ENCODE data around the gene ARHGDIG.
"Not testable (repeated sequence)": the region's sequence is repeated elsewhere in the genome, so short reads cannot be mapped to it uniquely, and the experiment has no call there.

Gene ARHGDIG

DNA sequence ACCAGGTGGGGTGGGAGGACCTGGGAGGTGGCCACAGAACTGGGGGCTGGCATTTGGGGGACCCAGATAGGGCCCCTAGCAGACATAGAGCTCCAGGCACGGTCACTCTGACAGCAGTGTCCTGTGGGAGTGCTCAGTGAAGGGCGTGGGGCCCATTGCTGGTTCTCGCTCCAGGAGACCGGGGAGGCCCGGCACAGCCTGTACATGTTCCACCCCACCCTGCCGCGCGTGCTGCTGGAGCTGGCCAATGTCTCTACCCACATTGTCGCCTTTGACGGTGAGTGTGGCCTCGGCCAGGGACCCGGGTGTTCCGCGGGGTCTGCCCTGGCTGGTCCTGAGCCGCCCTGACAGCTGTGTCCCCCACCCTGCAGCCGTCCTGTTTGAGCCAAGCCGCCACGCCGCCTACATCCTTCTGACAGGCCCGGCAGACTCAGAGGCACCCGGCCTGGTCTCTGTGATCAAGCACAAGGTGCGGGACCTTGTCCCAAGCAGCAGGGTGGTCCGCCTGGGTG lies 15.9 kb upstream of the ARHGDIG start:
- DNase-seq = no peak

DNA sequence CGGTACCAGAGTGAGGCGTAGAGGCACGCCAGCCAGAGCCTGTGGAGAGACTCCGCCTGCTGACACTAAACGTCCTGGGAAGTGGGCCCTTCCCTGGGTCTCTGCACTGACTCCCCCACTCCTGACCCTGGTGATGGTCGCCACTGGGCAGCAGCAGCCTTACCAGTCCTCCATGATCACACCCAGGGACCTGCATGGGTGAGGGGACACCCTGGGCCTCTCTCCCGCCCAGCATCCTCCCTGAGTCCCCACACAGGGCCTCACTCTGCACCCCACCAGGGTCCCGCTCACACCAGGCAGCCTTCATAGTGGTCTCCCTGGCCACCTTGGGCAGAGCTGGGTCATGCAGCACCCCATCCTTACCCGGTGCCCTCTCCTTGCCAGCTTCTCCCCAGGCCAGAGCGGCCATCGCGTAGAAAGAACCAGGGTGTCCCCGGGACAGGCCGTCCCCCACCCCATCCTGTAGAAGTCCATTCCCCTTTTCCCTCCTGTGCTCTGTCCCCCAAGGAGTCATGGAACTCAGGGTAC lies 15.3 kb upstream of the ARHGDIG start:
- no peak for DNase-seq

DNA sequence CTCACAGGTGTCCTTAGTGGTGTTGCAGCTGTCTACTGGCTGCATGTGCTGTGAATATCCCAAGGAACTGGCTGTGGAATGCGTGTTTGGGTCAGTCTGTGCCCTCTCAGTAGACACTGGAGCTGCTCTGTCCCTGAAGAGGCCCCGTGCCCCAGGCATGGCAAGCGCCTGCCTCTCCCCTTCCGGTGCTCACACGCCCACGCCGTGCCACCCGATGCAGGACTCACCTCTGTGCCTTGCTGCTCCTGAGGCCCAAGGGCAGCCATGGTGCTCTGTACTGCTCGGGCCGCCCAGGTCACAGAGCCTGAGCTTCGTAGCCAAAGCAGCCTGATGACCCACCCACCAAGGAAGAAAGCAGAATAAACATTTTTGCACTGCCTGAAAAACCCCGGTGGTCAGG lies 14.7 kb upstream of the ARHGDIG start:
- no peak for DNase-seq

DNA sequence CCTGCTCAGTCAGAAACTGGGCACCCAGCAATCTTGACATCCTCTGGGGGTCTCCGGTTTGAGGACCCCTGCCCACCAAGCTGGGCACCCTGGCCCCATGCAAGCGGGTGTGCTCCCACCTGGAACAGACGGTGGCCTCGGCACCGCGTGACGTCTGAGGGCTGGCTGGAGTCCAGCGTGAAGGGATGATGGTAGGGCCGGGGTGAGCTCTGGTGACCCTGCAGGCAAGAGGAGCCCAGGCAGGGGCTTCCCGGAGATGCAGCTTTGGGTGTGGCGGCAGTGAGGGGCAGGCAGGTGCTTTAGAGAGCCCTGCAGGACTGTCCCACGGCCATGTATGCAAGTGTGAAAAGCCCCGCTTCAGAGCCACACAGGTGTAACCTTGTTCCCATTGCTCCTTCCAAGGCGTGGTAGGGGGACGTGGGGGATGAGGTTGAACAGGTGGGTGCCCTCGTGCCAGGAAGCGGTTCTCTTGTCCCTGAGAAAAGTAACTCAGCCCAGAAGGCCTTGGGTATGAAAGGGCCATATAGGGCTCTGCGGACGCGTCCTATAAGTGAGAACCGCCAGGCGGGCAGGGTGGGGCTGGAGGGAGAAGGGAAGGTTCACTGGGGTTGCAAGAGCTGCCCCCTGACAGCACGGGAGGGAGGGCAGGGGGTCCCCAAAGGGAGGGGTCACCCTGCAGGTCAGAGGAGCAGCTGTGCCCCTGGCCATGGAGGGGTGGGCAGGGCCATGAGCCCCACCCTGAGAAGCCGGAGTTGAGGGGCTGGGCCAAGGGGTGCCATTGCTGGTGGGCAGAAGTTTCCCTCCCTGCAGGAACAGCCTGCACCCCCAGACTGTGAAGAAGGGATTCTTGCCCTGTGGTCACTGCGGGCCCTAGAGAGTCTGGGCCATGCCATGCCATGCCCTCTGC lies 13.9 kb upstream of the ARHGDIG start:
- no peak for DNase-seq

DNA sequence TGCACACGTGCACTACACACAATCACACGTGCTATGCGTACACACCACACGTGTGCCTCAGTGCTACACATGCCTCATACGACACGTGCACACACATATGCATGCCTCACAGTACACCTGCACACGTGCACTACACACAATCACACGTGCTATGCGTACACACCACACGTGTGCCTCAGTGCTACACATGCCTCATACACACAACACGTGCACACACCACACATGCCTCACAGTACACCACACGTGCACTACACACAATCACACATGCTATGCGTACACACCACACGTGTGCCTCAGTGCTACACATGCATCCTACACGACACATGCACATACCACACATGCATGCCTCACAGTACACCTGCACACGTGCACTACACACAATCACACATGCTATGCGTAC lies 12.8 kb upstream of the ARHGDIG start:
- not testable (repeated sequence) for DNase-seq

DNA sequence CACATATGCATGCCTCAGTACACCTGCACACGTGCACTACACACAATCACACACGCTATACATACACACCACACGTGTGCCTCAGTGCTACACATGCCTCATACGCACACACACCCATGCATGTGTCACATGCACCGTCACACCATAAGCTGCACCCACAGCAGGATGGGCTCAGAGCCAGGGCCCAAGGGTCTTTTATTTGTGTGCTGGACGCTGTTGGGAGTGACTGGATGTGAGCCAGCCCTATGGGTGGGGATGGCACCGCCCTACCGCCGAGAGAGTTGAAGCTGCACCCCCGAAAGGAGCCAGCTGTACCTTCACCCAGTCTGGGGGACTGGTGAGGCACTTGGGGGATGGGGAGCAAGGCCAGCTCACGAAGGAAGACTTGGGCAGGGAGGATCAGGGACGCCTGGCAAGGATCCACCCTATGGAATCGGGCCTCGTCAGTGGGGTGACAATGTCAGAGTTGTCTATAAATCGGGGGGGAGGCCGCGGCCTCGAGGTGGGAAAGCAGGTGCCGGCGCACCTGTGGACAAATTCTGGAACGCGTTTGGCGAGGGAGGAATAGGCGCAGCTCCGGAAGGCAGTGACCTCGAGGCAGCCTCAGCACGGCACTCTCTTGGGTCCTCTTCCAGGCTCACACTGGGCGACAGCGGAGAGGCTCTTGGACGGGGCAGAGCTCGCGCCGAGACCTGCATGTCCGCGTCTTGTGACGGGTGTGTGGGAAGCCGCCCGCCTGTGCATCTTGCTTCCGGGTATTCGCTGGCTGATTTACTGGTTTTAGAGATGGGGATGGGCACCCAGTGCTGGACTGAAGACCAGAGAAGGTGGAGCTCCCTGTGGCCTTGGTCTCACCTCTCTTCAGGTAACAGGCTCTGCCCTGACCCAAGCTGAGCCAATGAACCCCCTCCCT lies 12.0 kb upstream of the ARHGDIG start:
- no peak for DNase-seq

DNA sequence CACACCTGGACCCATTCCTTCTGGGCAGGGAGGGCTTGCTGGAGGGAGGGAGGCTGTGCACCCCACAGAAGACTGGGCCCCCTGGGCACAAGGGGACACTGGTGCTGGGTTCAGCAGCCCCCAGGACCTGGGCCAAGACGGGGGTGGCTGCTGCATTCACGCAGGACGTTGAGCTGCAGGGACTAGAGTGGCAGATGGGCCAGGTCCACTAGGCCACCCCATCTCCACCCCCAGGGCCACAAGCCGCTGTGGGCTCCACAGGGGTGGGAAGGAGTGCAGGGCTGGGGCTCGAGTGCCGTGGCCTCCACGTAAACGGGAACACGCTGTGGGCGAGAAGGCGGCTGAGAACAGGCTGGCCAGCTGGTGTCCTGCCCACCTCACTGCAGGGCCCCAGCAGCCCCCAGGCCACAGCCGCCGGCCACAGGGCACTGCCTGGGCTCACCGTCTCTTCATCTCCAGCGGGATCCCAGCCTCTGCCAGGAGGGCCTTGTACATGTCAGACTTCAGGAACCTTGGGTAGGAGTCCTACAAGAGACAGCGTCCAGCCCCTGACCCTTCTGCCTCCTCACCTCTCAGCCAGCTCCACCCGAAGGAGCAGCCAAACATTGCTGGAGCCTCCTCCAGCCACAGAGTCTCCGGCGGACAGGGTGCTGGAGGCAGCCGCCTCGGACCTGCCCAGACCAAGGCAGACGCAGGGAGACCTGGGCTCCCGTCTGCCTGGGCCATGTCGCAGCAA lies 11.2 kb upstream of the ARHGDIG start:
- no peak for DNase-seq

DNA sequence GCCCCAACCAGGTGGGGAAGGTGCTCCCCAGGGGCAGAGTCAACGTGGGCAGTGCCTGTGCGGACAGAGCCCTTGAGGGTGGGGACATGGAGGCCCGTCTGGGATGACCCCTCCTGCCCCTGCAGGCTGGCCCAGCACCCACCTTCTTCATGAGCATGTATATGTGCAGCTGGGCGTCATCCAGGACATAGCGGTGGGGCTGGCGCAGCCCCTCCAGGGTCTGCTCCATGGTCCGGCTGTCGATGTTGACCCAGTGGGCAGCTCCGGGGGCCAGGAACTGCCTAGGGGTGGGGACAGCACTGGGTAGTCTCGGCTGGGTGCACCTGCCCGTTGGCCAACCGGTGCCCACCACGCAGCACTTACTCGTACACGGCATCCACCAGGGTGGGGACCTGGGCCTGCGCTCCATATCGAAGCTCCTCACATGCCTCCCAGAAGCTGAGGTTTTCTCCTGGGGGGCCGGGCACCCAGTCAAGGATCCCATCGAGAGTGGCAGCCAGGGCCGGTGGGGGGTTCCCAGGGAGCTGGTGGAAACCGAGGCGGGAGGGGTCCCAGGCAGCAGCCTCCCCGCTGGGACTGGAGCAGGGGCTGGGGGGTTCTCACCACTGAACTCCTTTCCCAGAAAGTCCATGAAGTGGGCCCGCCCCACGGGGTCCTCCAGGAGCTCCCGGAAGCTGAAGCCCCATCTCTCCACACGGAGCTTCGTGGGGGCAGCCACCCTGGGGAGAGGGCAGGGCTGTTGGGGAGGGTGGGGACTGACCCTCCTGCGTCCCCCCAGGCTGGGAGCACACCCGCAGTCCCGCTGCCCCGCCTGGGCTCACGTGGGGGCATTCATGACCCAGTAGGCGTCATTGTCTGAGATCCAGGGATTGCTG lies 9.8 kb upstream of the ARHGDIG start:
- no peak for DNase-seq

DNA sequence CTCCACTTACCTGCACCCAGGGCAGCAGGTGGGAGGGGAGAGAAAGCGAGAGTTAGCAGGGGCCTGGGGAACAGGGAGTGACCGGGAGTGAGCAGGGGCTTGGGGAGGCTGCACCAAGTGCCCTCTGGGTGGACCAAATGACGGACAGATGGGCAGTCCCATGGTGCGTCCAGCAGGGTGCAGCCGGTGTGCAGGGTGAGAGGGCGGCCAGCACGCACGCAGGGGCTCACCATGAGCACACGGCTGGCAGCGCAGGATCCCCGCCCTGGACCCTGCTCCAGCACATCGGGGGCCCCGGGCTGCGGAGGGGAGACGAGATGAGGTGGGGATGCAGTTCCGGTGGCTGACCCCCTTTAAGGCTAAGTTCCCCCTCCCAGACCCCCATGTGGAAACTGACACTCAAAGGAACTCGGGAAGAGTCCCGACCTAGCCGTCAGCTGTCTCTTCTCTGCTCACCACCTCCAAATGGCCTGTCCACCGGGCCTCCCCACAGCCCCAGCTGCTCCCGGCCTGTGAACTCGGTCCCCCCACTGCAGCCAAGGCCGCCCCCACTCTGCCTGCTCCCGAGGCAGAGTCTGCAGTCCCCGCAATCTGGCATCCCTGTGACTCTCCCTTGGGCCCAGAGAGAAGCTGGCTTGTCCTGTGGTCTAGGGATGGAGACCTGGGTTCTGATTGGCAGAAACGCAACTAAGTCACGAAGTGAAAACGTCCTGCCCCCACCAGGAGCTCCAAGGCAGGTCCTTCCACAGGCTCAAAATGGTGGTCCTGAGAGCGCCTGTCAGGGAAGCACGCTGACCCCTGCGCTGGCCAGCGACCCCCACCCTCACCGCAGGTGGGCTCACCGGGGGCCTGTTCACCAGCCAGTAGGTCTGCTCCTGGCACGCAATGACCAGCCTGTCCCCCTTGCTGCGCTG lies 7.5 kb upstream of the ARHGDIG start:
- no peak for DNase-seq

DNA sequence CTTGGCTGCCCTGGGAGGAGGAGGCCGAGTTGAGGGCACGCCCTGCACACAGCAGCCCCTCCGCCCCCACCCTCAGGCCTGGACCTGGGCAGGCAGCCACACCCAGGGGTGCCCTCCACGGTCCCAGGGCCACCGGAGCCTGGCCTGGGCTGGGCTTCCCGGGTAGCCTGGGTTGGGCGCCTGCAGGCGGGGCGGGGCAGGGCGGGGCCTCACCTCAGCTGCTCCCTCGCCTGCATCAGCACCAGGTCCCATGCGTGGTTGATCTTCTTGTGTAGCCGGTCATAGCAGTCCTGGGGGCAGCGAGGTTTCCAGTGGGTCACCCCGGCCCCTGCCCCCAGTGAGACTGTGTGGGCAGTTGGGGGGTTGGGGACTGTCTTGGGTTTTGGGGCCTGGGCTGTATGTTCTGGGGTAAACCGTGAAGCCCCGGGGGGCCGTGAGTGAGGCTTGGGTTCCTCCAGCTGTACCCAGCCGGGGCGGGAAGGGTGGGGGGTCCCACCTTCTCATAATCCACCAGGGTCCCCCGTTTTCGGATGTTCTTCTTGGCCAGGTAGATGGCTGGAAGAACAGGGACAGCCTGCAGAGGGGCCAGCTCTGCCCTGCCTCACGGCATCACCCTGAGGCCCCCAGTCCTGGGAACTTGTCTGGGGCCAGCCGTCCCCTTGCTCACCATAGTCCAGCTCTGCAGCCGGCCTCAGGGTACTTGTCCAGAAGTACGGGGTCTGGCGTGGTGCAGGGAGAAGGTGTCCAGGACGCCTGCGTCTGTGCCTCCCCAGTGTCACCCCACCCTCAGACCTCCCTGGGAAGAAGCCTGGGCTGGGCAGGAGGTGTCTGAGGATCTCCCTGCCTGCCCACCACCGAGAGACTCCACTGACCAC lies 6.6 kb upstream of the ARHGDIG start:
- no peak for DNase-seq

DNA sequence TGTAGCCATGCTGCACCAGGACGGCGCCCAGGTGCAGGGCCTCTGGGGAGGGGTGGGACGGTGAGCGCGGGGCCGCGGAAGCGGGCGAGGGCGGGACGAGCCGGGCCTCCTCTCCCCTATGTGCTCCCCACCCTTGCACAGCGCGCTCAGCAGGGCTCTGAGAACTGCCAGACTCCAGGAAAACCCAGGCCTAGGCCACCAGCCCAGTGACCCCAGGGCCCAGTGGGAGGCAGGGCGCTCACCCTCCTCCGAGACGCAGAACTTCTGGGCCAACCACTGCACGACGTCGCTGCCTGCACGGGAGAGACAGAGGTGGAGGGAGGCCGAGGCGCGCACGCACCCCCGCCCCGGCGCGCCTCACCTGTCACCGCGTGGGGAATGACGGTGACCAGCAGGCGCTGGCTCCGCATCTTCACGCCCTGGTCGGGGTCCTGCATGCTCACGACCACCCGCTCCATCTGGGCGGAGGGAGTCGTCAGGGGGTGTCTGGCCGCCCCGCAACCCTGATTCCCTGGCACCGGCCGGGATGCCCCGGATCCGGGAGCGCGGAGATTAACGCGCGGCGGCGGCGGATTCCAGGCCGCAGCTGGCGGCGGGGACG lies 5.2 kb upstream of the ARHGDIG start:
- peak; percentile 32 for DNase-seq

DNA sequence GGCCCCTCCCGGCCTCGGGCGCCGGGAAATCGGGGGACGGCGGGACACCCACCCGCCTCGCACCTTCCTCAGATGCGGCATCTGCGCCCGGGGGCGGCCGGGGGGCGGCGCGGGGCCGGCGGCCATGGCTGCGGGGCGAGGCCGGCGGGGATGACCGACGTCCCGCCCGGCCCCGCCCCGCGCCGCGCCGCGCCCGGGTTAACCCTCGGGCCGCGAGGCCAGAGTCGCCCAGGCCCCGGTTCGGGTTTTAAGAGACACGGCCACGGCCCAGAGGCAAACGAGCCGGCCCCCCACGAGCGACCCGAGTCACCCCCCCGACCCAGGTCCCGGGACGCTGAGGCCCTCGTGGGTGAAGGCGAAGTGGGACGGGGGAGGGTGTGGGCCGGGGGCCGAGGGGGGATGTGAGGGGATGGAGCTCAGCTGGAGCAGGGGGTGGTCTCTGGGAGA lies 4.6 kb upstream of the ARHGDIG start, which contains the start of gene RGS11:
RGS11 (minus strand) TSS at position 159 of the 447 bp plus-strand sequence; CDS start at position 126, 33 bp downstream.
- DNase-seq = no peak

DNA sequence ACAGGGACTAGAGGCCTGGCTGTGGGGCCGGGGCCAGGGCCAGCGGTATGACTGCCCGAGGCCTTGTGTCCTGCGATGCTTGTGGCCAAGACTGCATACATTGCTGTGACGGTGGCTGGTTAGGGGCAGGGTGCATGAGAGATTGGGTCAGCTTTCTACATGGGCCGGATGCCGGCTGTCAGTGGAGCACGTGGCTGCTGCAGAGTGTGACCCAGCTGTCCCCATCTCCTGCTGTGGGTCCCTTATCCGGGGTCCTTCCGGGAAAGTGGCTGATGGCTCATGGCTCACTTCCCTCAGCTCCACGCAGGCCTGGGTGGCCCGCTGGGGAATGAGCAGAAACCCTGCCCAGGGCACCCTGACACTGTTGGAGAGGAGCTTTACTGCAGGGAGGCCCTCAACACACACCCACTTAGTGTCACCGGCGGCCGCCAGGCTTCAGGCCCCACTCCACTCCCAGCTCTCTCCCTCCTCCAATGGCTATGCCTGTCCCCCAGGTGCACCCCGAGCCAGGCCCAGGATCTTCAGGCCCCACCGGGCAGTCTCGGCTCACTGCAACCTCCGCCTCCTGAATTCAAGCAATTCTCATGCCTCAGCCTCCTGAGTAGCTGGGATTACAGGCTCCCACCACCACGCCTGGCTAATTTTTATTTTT lies 3.8 kb upstream of the ARHGDIG start:
- no peak for DNase-seq

DNA sequence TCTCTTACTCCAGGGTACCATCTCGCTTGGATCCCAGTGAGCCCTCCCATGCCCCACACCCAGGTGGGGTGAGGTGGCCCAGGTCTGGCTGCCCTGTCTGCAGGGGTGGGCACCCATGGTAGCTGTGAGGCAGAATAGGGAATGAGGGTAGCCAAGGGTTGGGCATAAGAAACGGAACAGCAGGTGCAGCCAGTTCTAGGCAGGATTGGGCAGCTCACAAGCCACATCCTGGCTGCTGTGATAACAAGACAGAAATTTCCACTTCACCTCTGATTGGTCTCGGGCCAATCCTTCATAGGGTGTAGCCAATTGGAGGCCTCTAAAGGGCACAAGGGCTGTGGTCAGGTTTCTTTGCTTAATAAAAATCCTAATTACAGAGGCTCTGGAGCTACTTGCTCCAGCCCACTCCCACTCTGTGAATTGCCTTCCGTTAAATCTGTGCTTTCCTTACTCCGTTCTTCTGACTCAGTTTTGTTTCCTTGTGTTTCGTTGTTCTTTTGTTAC lies 1.5 kb upstream of the ARHGDIG start:
- DNase-seq = peak; percentile 71

DNA sequence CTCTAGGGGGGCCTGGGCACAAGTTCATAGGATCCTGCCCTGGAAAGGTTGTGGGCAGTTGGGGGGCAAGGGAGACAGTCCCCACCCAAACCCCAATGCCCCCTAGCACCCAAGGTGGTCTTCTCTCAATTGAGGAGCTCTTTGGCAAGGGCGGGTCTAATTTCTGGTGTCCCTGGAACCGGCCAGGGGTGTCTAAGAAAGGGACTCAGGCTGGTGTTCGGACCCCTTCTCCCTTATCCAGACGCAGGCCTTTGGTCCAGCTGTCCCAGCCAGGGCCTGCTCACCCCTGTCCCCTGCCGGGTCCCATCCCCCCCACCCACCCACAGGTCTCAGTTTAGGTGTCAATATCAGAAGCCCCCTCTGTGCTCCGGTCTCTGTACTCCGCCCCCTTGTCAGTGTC lies 860 bp upstream of the ARHGDIG start:
- DNase-seq = no peak

DNA sequence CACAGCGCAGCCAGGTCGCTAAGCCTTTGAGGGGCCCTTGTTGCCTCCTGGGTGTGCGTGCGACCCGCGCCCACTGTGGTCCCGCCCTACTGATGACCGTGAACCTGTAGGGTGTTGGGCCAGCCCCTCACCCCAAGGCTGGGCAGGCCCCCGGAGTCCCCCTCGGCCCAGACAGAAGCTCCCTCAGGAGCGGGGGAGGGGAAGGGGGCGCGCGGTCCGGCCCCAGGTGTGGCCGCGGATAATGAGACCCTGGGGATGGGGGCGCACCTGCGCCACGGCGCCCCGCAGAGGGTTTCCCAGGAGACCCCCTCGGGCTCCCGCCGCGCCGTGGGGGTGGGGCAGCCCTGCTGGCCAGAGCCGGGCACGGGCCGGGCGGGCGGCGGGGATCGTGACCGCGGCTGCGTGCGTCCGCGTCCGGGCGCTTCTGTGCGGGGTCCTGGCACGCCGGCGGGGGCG lies 358 bp upstream of the ARHGDIG start:
- DNase-seq = no peak

DNA sequence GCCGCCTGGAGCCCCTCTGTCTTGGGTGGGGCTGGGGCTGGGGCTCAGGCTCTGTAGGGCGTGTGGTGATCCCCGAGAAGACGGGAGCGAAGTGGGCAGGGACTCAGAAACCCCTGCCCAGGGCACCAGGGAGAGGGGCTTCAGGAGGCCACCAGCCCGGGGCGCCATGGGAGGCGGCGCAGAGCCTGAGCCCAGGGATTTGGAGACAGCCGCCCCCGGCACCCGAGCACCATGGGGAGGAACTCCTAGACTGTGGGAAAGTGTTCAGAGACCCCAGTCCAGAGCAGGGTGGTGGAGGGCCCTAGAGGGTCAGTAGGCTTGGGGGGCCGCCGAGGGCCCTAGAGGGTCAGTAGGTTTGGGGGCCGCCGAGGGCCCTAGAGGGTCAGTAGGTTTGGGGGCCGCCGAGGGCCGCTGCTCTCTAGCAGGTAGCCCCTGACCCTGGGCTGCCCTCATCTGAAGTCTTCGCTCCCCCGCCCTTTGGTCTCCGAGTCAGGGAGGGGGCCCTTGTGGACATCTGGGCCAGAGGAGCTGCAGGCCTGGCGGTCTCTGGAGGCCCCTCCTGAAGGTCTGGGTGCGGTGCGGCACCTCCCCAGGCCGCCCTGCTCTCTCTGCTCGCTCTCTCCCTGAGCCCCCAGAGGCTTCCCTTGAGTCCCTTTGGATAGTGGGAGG lies 734 bp downstream of the ARHGDIG start:
- no peak for DNase-seq

Measured in NCI-H2171 treated with DMSO at 0.1 percent for 48 hours (cell line).